ENCODE measurements around the gene PTP4A2. TPM values are rescaled to one million over a fixed set of nuclear protein-coding genes. Genes with fewer than 3 reads are reported as not detected.

Gene PTP4A2
- total RNA-seq, 2 donors from 2014 or later: 281 to 449 TPM

DNA sequence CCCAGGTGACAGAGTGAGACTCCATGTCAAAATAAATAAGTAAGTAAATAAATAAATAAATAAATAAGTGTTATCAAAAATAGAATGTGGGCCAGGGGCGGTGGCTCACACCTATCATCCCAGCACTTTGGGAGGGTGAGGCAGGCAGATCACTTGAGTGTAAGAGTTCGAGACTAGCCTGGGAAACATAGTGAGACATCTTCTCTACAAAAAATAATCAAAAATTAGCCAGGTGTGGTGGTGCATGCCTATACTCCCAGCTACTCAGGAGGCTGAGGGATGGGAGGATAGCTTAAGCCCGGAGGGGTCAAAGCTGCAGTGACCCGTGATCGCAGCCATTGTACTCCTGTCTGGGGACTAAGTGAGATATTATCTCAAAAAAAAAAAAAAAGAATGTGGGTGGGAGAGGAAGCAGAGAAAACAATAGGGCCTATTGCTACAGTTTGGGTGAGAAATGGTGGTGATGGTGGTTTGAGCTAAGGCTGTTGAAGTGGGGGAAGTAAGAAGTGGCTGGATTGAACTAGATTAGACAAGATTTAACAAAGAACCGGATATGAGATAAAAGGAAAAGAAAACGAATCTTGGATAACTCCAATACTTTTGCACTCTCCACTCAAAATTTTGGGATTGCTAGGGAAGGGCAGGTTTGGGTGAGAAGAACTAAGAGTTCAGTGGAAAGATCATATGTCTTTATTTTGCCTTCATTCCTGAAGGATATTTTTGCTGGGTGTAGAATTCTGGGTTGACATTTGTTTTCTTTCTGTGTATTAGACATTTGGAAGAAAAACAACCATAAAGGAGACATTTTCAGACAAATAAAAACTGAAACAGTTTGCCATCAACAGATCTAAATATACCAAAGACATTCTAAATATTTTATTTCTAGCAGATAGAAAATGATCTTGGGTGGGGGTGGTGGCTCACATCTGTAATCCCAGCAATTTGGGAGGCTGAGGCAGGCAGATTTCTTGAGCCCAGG is 65.2 kb downstream of the PTP4A2 start:
- intact Hi-C loops (cut with DNase I): no loop called here
- ATAC-seq: no peak
- DNase-seq: no peak

DNA sequence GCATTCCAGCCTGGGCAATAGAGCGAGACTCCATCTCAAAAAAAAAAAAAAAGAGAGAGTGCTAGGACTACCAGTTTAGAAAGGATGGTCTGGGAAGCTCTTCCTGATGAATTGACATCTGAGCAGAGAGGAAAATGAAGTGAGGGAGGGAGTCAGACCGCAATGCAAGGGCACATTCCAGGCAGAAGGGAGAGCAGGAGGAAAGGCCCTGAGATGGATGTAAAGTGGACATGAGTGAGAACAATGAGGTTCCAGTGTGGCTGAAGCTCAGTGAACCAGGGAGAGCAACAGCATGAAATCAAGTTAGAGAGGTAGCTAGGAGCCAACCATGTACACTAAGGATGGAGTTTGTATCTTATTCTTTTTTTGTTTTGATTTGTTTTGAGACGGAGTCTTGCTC is 66.5 kb downstream of the PTP4A2 start:
- intact Hi-C loops (cut with DNase I): no loop called here

GRCh38 chr1:31870086-31870736 is 68.0 kb downstream of the PTP4A2 start:
- ATAC-seq: no peak
- no peak for DNase-seq
- intact Hi-C loops (cut with DNase I): no loop called here

More for the DNA sequence above, 66.5 kb downstream of the PTP4A2 start:
- ATAC-seq (no peak), DNase-seq (no peak)

DNA sequence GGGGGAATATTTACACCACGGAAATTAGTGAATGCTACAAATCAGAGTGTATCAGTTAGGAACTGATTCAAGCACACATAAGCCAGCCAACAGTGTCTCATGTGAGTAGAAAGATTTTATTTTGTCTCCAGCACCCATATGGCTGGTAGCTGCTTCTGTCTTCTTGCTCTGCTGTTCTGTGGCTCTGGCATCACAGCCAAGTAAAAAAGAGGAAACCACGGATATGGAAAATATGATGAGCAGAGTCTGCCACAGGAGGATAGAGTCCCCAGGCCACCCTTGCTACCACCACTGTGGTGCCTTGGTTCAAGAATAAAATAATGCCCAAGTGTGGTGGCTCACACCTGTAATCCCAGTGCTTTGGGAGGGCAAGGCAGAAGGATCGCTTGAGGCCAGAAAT is 68.7 kb downstream of the PTP4A2 start:
- intact Hi-C loops (cut with DNase I): no loop called here
- no peak for ATAC-seq
- DNase-seq: no peak

DNA sequence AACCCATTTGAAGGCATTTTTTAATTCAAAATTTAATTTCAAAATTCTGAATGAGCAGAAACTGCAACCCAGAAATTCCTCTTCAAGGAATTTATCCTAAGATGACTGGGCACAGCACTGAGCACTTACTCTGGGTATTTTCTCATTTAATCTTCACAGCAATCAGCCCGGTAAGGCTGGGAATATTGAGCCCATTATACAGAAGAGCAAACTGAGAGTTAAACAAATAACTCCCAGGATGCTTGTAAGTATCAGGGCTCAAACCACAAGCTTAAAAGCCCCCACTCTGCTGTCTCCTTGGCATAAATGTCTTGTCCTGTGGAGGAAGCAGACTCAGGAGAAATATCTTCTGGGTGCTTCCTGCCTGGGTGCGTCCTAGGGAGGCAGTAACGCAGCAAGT is 69.3 kb downstream of the PTP4A2 start:
- intact Hi-C loops (cut with DNase I): no loop called here
- ATAC-seq (no peak), DNase-seq (no peak)

DNA sequence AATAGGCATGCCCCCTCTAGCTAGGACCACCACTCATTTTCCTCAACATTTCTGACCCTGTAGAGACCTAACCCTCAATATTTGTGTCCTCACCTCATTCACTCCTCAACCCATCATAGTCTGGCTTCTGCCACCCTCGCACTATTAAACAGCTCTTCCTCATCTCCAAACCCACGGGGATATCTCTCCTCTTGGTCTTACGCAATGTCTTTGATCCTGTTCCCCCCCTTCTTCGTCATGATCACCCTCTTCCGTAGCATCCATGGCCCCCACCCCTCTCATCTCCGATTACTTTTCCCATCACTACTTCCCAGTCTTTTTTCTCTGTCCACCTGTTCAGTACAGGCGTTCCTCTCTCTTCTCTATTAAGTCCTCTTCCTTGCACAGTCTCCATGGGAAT is 70.6 kb downstream of the PTP4A2 start:
- intact Hi-C loops (cut with DNase I): no loop called here
- no peak for ATAC-seq
- no peak for DNase-seq

DNA sequence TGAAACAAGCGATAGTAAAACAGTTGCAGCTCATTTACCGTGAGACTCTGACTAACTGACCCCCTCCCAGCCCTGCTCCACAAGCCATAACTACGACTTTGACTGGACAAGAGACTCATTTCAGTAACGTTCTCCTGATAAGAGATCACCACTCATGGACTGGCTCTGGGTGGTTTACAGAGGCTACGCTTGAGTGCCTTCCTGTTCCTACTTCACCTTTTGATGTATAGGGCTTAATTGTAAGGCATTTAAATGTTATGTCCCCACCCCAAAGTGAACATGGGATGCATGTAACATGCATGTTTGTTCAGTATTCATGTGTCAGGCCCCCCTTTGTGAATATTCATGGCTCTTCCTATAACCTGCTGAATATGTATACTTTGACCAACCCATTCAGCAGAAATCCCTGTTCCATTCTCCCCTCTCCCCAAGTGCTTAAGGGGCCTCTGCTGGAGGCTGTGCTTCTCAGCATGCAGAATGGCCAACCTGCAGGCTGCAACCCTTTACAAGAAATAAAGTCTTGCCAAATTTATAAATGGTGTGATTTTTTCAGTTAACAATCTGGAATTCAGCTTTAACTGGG is 71.6 kb downstream of the PTP4A2 start:
- intact Hi-C loops (cut with DNase I): no loop called here
- DNase-seq (no peak), ATAC-seq (no peak)

DNA sequence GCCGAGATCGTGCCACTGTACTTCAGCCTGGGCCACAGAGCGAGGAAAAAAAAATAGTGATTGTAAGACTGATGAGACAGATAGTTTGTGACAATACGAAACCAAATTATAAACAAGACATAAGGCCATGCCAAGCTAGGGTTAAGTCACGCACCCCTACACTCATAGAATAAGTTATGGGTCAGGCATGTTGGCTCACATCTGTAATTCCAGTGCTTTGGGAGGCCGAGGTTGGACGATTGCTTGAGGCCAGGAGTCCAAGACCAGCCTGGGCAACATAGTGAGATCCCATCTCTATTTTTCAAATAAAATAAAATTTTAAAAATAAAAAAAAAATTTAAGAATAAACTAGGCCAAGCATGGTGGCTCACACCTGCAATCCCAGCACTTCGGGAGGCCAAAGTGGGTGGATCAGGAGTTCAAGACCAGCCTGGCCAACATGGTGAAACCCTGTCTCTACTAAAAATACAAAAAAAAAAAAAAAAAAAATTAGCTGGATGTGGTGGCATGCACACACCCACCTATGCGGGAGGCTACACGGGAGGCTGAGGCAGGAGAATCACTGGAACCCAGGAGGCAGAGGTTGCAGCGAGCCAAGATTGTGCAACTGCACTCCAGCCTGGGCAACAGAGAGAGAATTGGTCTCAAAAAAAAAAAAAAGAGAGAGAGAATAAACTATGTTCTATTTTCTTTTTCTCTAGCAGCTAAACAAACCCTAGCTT is 72.3 kb downstream of the PTP4A2 start:
- ATAC-seq (no peak), DNase-seq (no peak)
- intact Hi-C loops (cut with DNase I): no loop called here

GRCh38 chr1:31862071-31862470 is 76.1 kb downstream of the PTP4A2 start:
- intact Hi-C loops (cut with DNase I): no loop called here
- DNase-seq (no peak), ATAC-seq (no peak)

GRCh38 chr1:31861346-31861745 is 76.8 kb downstream of the PTP4A2 start:
- intact Hi-C loops (cut with DNase I): no loop called here
- no peak for DNase-seq
- ATAC-seq: no peak

GRCh38 chr1:31860581-31860980 is 77.6 kb downstream of the PTP4A2 start:
- DNase-seq: no peak
- intact Hi-C loops (cut with DNase I): no loop called here
- no peak for ATAC-seq

GRCh38 chr1:31859719-31860118 is 78.4 kb downstream of the PTP4A2 start:
- DNase-seq (no peak), ATAC-seq (no peak)
- intact Hi-C loops (cut with DNase I): no loop called here

DNA sequence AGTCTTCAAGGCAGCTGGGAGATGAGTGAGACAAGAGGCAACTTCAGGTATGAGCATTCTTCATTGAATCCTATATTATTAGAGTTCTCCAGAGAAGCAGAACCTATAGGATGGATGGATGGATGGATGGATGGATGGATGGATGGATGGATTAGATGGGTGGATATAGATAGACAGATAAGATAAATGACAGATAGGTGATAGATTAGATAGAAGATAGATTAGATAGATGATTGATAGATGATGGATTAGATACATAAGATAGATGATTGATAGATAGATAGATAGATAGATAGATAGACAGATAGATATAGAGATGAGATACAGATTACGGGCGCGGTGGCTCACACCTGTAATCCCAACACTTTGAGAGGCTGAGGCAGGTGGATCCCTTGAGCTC is 79.1 kb downstream of the PTP4A2 start:
- no peak for ATAC-seq
- DNase-seq: no peak
- intact Hi-C loops (cut with DNase I): no loop called here

- no peak for ATAC-seq
- intact Hi-C loops (cut with DNase I): no loop called here
- DNase-seq: no peak
Measured at GRCh38 chr1:31857863-31858262, 80.3 kb downstream of the PTP4A2 start.

Other genes starting within 250 kb of the PTP4A2 start
- 10 to 100 TPM; 19.8 to 27.5 TPM for gene COL16A1, start 234.4 kb downstream of the PTP4A2 start, total RNA-seq
- gene ADGRB2, start 174.0 kb downstream of the PTP4A2 start, total RNA-seq: 10 to 100 TPM; 14.0 to 18.7 TPM
- gene SPOCD1, start 122.3 kb downstream of the PTP4A2 start, total RNA-seq: 1 to 10 TPM in 1 of 2 donors, under 1 TPM in 1; 0.18 to 1.2 TPM
- 10 to 100 TPM; 57.2 to 76.6 TPM for gene KHDRBS1, start 75.5 kb upstream of the PTP4A2 start, total RNA-seq
- 1 to 10 TPM; 8.2 to 9.5 TPM for gene TMEM39B, start 134.6 kb upstream of the PTP4A2 start, total RNA-seq
- 10 to 100 TPM; 59.3 to 73.3 TPM for gene KPNA6, start 169.7 kb upstream of the PTP4A2 start, total RNA-seq
- 10 to 100 TPM; 20.3 to 35.6 TPM for gene TXLNA, start 241.3 kb upstream of the PTP4A2 start, total RNA-seq

Data from left cardiac atrium (tissue), 4 donors.